AG04450 (cell line): ENCODE data around the gene FIZ1. TPM values are rescaled to one million over a fixed set of nuclear protein-coding genes. Genes with fewer than 3 reads are reported as not detected.

Experiments
- CTCF ChIA-PET: fragments of 300-600, 350-600 bp; formaldehyde crosslinking; extraction: SDS; loops from one replicate; lab custom pipeline; 2022; ENCODE audit warnings: antibody characterized with exemption, inconsistent platforms; lab: Charles Lee
- POLR2A ChIA-PET: fragments of 350-600 bp; formaldehyde crosslinking; extraction: SDS; loops from one replicate; lab custom pipeline; 2021; ENCODE audit warnings: antibody characterized with exemption, inconsistent platforms; lab: Yijun Ruan, JAX
- DNase-seq: peaks from one replicate; pipeline ENCODE4 v3.0.0-alpha.2; 2011; ENCODE audit warnings: low read depth, low spot score
- H3K27ac ChIP-seq: one replicate; pipeline ENCODE4 v1.5.1; 2012; ENCODE audit warnings: low read depth, low read length, control low read depth
- H3K27me3 ChIP-seq: one replicate; pipeline ENCODE4 v1.6.0; 2012; ENCODE audit warnings: low read length; ENCODE audit not compliant: control insufficient read depth, insufficient read depth
- H3K4me3 ChIP-seq: 2 replicates; pipeline ENCODE4 v1.5.1; 2011; ENCODE audit warnings: mild to moderate bottlenecking, low read depth, low read length, control low read depth
- H3K9me3 ChIP-seq: 2 replicates; pipeline ENCODE4 v1.5.1; 2012; ENCODE audit warnings: low read length; ENCODE audit not compliant: control insufficient read depth, insufficient read depth
- polyA plus RNA-seq: library from polyadenylated mRNA; depleted of rRNA; stranded (reverse); fragments of >200 nt; gene quantifications from 2 replicates; pipeline ENCODE4 v1.2.3, GENCODE V29; 2011
- TF ChIP-seq, protein P1 (sequence below): IDR thresholded peaks from 2 replicates; pipeline ENCODE4 v1.5.1; 2011; ENCODE audit warnings: low read depth, low read length, control low read depth, inconsistent platforms

The FIZ1 gene
- polyA plus RNA-seq, 1 experiment: 3.7 TPM

- H3K4me3 ChIP-seq: peak overlapping the region; percentile 4; the same call in 1 of the 2 replicates
- no peaks in the 10 kb centered on the region; the same call in 1 of the 2 replicates for H3K9me3 ChIP-seq
- no peak overlapping the region for H3K27ac ChIP-seq
- DNase-seq: no peak
- ChIA-PET CTCF (interaction anchor here (0.7 to 2.6 kb wide), 5 partner anchors 16 to 169 kb away, joined by 3 to 9 read pairs (median 4); no protein-coding TSS in a partner anchor), POLR2A (interaction anchor here (0.6 to 1.5 kb wide), 3 partner anchors 11 to 18 kb away, joined by 3 to 4 read pairs (median 3); partner anchors contain the start of gene CCDC106)
- TF ChIP-seq, protein P1, sequence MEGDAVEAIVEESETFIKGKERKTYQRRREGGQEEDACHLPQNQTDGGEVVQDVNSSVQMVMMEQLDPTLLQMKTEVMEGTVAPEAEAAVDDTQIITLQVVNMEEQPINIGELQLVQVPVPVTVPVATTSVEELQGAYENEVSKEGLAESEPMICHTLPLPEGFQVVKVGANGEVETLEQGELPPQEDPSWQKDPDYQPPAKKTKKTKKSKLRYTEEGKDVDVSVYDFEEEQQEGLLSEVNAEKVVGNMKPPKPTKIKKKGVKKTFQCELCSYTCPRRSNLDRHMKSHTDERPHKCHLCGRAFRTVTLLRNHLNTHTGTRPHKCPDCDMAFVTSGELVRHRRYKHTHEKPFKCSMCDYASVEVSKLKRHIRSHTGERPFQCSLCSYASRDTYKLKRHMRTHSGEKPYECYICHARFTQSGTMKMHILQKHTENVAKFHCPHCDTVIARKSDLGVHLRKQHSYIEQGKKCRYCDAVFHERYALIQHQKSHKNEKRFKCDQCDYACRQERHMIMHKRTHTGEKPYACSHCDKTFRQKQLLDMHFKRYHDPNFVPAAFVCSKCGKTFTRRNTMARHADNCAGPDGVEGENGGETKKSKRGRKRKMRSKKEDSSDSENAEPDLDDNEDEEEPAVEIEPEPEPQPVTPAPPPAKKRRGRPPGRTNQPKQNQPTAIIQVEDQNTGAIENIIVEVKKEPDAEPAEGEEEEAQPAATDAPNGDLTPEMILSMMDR: no peak
- H3K27me3 ChIP-seq: no peaks in the 10 kb centered on the region
Measured at GRCh38 chr19:55636723-55637122, 37.4 kb upstream of the FIZ1 start.

- H3K27ac ChIP-seq: peak overlapping the region; percentile 11
- no peaks in the 10 kb centered on the region; the same call in 1 of the 2 replicates for H3K9me3 ChIP-seq
- POLR2A ChIA-PET: interaction anchor here (1.0 to 1.5 kb wide), 2 partner anchors 12 to 18 kb away, joined by 3 read pairs; partner anchors contain the start of gene CCDC106
Measured at GRCh38 chr19:55635856-55636440, 36.6 kb upstream of the FIZ1 start.

GRCh38 chr19:55635334-55635717 is 36.0 kb upstream of the FIZ1 start:
- Histone ChIP-seq H3K27ac (peak overlapping the region; percentile 92), H3K27me3 (no peaks in the 10 kb centered on the region), H3K9me3 (no peaks in the 10 kb centered on the region; the same call in 1 of the 2 replicates), H3K4me3 (peak overlapping the region; percentile 98)
- no peak for DNase-seq
- TF ChIP-seq, protein P1: no peak
- ChIA-PET CTCF (interaction anchor here (0.6 to 2.6 kb wide), 3 partner anchors 18 to 168 kb away, joined by 3 to 9 read pairs (median 8); no protein-coding TSS in a partner anchor), POLR2A (interaction anchor here (0.7 to 1.0 kb wide), 5 partner anchors 10 to 37 kb away, joined by 3 to 11 read pairs (median 5); partner anchors contain the start of gene ZNF784)

More at GRCh38 chr19:55635856-55636440, 36.6 kb upstream of the FIZ1 start:
- TF ChIP-seq, protein P1: no peak
- CTCF ChIA-PET: interaction anchor here (0.8 to 2.6 kb wide), 4 partner anchors 17 to 168 kb away, joined by 3 to 9 read pairs (median 6); no protein-coding TSS in a partner anchor
- Histone ChIP-seq H3K4me3 (peak overlapping the region; percentile 98), H3K27me3 (no peaks in the 10 kb centered on the region)
- no peak for DNase-seq

DNA sequence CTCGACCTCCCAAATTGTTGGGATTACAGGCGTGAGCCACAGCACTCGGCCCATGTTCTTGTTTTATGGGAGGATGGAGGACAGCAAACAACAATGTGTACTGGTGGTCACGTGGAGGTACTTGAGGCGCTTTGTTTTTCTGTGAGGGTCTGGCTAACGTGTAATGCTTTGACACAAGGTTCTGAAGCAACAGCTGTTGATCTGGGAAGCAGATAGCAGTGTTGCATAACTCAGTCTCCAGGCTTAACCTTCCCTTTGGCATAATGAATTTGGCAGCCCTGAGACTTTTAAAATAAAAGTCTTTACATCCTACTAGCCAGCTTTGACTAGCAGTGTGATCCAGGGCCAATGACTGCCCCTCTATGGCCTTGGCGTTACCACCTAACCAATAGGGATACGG is 34.5 kb upstream of the FIZ1 start:
- Histone ChIP-seq H3K4me3 (no peak overlapping the region), H3K9me3 (no peaks in the 10 kb centered on the region; the same call in 1 of the 2 replicates), H3K27me3 (no peaks in the 10 kb centered on the region), H3K27ac (no peak overlapping the region)
- ChIA-PET CTCF (interaction anchor here (0.6 to 3.9 kb wide), 13 partner anchors 10 to 433 kb away, joined by 3 to 33 read pairs (median 14); partner anchors contain the start of genes U2AF2, ZNF784 and ZNF865), POLR2A (interaction anchor here (0.9 to 1.5 kb wide), 2 partner anchors 10 to 20 kb away, joined by 3 to 8 read pairs; partner anchors contain the start of gene ZNF784)
- TF ChIP-seq, protein P1: no peak
- no peak for DNase-seq
